Neuron (in vitro differentiated cells): ENCODE results near the gene MARCHF11.

ENCODE experiments used
- H2AFZ ChIP-seq: one replicate; pipeline ENCODE4 v1.6.1; 2013; ENCODE audit warnings: low read depth, mild to moderate bottlenecking, inconsistent platforms, low read length, moderate library complexity
- H3K27me3 ChIP-seq: one replicate; pipeline ENCODE4 v1.6.1; 2013; ENCODE audit warnings: low read length; ENCODE audit not compliant: insufficient read depth
- H3K36me3 ChIP-seq: one replicate; pipeline ENCODE4 v1.6.1; 2013; ENCODE audit warnings: low read length; ENCODE audit not compliant: insufficient read depth
- H3K4me1 ChIP-seq: one replicate; pipeline ENCODE4 v1.6.1; 2013; ENCODE audit warnings: low read length; ENCODE audit not compliant: insufficient read depth
- H3K4me3 ChIP-seq: 2 replicates; pipeline ENCODE4 v1.5.1; 2013; ENCODE audit warnings: mild to moderate bottlenecking, low read length, moderate library complexity
- H3K9me3 ChIP-seq: one replicate; pipeline ENCODE4 v1.6.1; 2013; ENCODE audit warnings: low read length

The MARCHF11 gene

DNA sequence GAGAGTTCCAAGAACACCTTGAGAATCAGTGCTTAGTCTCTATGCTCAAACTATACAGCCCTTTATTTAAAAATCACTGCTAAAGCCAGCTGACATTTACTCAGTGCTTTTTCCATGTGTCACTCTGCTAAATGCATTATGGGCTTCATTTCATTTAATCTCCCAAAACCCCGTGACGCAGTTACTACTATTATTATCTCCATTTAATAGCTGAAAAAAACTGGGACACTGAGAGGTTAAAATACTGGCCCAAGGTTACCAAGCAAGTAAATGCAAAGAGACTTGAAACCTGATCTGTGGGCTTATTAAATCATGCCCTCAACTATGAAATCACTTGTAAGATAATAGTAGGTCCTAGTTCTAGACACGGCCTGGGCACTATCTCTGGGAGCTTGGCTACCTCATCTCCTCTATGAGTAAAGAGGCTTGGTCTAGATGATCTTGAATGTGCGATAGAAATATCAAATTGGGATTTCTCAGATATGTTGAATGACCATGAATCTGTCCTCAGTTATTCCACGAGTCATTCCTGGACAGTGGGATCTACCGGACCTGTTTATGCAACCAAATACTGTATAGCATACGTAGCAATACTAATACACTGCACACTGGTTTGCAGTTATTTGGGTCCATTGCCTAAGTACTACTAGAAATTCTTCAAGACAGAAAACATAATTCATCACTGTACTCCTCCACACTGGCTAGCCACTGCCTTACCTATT, 32.3 kb downstream of the MARCHF11 start:
- Histone ChIP-seq H3K4me3 (no peak overlapping the region), H2AFZ (no peak overlapping the region), H3K9me3 (no peaks in the 10 kb centered on the region), H3K27me3 (no peaks in the 10 kb centered on the region), H3K4me1 (no peaks in the 10 kb centered on the region), H3K36me3 (no peaks in the 10 kb centered on the region)

GRCh38 chr5:16144416-16144815, 35.2 kb downstream of the MARCHF11 start:
- Histone ChIP-seq H2AFZ (no peak overlapping the region), H3K4me3 (no peak overlapping the region), H3K4me1 (no peaks in the 10 kb centered on the region)

GRCh38 chr5:16143361-16144049, 36.1 kb downstream of the MARCHF11 start:
- no peaks in the 10 kb centered on the region for H3K36me3 ChIP-seq
- no peak overlapping the region for H2AFZ ChIP-seq
- H3K27me3 ChIP-seq, result no peaks in the 10 kb centered on the region
- no peaks in the 10 kb centered on the region for H3K4me1 ChIP-seq
- peaks cover under 1% of the 10 kb centered on the region for H3K9me3 ChIP-seq
- no peak overlapping the region for H3K4me3 ChIP-seq

More at GRCh38 chr5:16144416-16144815, 35.2 kb downstream of the MARCHF11 start:
- Histone ChIP-seq H3K9me3 (no peaks in the 10 kb centered on the region), H3K36me3 (no peaks in the 10 kb centered on the region), H3K27me3 (no peaks in the 10 kb centered on the region)

GRCh38 chr5:16140944-16141343, 38.6 kb downstream of the MARCHF11 start:
- no peaks in the 10 kb centered on the region for H3K27me3 ChIP-seq
- peaks cover 3% of the 10 kb centered on the region for H3K9me3 ChIP-seq
- H3K4me3 ChIP-seq, result no peak overlapping the region
- H3K4me1 ChIP-seq, result no peaks in the 10 kb centered on the region
- H2AFZ ChIP-seq, result no peak overlapping the region
- H3K36me3 ChIP-seq, result no peaks in the 10 kb centered on the region

DNA sequence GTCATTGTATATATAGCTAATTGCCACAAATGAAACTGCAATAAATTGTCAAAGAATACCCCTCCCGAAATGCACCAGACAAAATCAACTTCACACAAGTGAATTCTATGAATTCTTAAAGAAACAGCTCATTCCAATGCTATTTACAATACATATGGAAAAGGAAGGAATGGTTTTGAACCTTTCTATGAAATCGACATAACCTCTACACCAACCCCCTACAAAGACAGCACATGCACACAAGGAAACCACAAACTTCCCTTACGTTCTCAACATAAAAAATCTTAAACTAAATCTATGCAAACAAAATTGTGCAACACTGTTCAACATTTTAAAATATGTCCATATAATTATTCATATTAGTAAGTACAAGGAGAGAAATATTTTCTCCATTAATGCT, 39.2 kb downstream of the MARCHF11 start:
- H3K27me3 ChIP-seq, result no peaks in the 10 kb centered on the region
- peaks cover 3% of the 10 kb centered on the region for H3K9me3 ChIP-seq
- no peaks in the 10 kb centered on the region for H3K36me3 ChIP-seq
- no peak overlapping the region for H3K4me3 ChIP-seq
- no peak overlapping the region for H2AFZ ChIP-seq
- no peaks in the 10 kb centered on the region for H3K4me1 ChIP-seq

GRCh38 chr5:16137177-16137576, 42.4 kb downstream of the MARCHF11 start:
- Histone ChIP-seq H2AFZ (no peak overlapping the region), H3K4me1 (no peaks in the 10 kb centered on the region), H3K36me3 (no peaks in the 10 kb centered on the region), H3K27me3 (no peaks in the 10 kb centered on the region), H3K9me3 (peaks cover 3% of the 10 kb centered on the region), H3K4me3 (no peak overlapping the region)

DNA sequence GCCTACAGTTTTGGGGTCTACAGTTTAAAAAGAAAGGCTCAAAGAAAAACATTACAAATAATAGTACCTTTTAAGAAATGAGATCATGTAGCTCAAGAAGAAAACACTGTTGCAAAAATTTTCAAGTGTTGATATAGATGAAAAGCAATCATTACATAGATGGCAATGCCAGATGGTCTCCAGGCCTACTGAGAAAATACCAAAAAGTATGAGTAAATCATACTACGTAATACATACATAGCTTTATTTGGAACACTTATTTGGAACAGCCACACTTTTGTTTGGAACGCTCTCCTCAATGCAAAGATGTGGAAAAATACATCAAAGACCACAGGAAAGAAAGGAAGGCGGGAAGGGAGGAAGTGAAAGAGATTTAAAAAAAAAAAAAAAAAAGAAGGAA, 44.1 kb downstream of the MARCHF11 start:
- H2AFZ ChIP-seq, result no peak overlapping the region
- H3K27me3 ChIP-seq, result no peaks in the 10 kb centered on the region
- peaks cover 3% of the 10 kb centered on the region for H3K9me3 ChIP-seq
- no peaks in the 10 kb centered on the region for H3K36me3 ChIP-seq
- H3K4me1 ChIP-seq, result no peaks in the 10 kb centered on the region
- H3K4me3 ChIP-seq, result no peak overlapping the region

DNA sequence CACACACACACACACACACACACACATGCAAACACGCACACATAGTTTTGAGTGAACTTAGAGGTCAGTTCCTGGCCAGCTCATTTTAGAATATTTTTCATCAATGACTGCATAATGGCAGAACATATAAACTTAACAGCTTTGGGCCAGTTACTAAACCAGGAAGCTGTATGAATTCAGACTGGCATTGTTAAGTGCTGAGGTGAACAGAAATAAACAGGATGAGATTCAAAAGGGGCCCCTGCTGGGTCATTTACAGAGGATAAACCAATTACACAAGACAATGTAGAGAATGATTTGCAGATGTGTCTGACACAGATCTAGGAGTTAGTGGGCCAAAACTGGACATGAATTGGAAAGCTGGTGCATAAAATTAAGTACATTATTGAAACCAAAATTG, 44.6 kb downstream of the MARCHF11 start:
- H2AFZ ChIP-seq, result no peak overlapping the region
- no peak overlapping the region for H3K4me3 ChIP-seq
- no peaks in the 10 kb centered on the region for H3K4me1 ChIP-seq
- no peaks in the 10 kb centered on the region for H3K27me3 ChIP-seq
- H3K36me3 ChIP-seq, result no peaks in the 10 kb centered on the region
- peaks cover 3% of the 10 kb centered on the region for H3K9me3 ChIP-seq

DNA sequence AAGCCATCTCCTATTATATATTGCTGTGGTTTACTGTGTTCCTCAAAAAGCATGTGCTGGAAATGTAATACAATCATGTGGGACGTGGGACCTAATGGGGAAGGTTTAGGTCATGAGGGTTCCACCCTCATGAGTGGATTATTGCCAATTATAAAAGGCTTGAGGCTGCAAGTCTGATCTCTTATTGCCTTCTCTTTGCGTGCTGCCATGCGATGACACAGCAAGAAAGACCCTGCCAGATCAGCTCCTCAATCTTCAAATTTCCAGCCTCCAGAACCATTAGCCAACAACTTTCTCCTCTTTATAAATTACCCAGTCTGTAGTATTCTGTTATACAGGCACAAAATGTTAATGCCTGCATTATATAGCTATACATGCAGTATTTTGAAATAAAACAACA, 45.4 kb downstream of the MARCHF11 start:
- H3K4me3 ChIP-seq, result no peak overlapping the region
- peaks cover 3% of the 10 kb centered on the region for H3K9me3 ChIP-seq
- no peaks in the 10 kb centered on the region for H3K4me1 ChIP-seq
- H3K27me3 ChIP-seq, result no peaks in the 10 kb centered on the region
- no peak overlapping the region for H2AFZ ChIP-seq
- H3K36me3 ChIP-seq, result no peaks in the 10 kb centered on the region

DNA sequence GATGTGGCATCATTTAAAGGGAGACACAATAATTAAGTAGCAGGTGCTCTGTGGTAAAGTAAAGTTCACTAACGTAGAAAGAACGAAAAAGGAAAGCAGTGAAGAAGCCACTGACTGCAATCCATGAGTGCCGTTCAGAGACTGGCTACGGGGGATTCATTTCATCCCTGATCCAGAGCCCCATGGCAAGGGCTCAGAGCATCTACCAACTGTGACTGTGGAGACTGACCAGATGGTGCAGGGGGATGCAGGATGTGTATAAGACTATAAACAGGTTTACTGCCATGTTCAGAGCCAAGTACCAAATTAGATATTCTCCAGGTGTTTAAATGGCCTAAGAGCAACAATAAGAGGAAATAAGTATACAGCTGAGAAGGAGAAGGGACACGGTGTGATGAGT, 47.7 kb downstream of the MARCHF11 start:
- Histone ChIP-seq H3K27me3 (no peaks in the 10 kb centered on the region), H2AFZ (no peak overlapping the region), H3K4me3 (no peak overlapping the region), H3K9me3 (no peaks in the 10 kb centered on the region), H3K4me1 (no peaks in the 10 kb centered on the region), H3K36me3 (no peaks in the 10 kb centered on the region)

DNA sequence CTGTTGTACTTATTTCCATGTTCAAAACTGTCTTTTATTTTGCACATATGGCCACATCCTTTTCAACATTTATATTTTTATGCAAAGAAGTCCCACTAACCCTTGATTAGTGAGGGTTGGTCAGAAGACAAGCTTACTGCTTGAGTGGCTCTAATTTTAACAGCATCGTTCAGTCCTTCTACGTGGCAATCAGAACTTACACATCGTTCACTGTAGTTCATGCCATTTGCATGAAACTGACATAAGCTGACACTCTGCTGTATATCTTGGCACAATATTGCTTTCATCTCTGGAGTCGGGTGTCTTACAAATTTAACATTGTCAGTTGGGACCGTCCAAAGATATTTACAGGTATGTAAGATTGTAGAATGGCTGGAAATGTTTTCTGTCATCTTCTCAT, 50.6 kb downstream of the MARCHF11 start:
- no peak overlapping the region for H3K4me3 ChIP-seq
- H3K36me3 ChIP-seq, result no peaks in the 10 kb centered on the region
- H3K4me1 ChIP-seq, result no peaks in the 10 kb centered on the region
- no peak overlapping the region for H2AFZ ChIP-seq
- H3K27me3 ChIP-seq, result no peaks in the 10 kb centered on the region
- H3K9me3 ChIP-seq, result no peaks in the 10 kb centered on the region

GRCh38 chr5:16127865-16128544, 51.6 kb downstream of the MARCHF11 start:
- H3K27me3 ChIP-seq, result no peaks in the 10 kb centered on the region

DNA sequence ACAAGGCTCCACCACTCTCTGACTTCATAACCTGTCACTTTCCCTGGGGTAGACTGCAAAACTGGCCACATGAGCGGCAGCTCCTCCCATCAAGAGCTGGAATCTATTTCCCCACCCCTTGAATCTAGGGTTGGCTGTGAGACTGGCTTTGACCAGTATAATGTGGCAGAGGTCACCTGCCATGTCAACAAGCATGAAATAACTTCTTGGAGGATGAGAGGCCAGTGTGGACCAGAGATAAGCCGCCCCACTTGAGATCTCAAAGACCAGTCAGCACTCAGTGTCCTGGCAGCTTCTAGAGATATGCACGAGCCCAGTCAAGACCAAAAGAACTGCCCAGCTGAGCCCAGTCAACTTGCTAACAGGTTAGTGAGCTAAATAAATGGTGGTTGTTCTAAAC, 59.0 kb downstream of the MARCHF11 start:
- no peak overlapping the region for H3K4me3 ChIP-seq
- H3K4me1 ChIP-seq, result no peaks in the 10 kb centered on the region
- no peaks in the 10 kb centered on the region for H3K9me3 ChIP-seq
- H3K27me3 ChIP-seq, result no peaks in the 10 kb centered on the region
- no peak overlapping the region for H2AFZ ChIP-seq
- H3K36me3 ChIP-seq, result no peaks in the 10 kb centered on the region

More at GRCh38 chr5:16127865-16128544, 51.6 kb downstream of the MARCHF11 start:
- no peaks in the 10 kb centered on the region for H3K4me1 ChIP-seq
- H3K36me3 ChIP-seq, result no peaks in the 10 kb centered on the region
- no peak overlapping the region for H3K4me3 ChIP-seq
- no peak overlapping the region for H2AFZ ChIP-seq
- H3K9me3 ChIP-seq, result no peaks in the 10 kb centered on the region
